Tibial artery (tissue), 4 donors: ENCODE measurements around the gene SLTM.

ENCODE experiments used
- DNase-seq, 2 donors: peaks; one replicate each; pipeline ENCODE4 v3.0.0-alpha.2; 2019
- H3K27ac ChIP-seq, 2 donors: fragments of 200-600 bp; sonication (generic) in 1 of 2; 1 replicate in 1 of 2; 2 replicates in 1 of 2; pipeline ENCODE4 v1.5.1; 2018 to 2019; ENCODE audit warnings: mild to moderate bottlenecking in 1 of 2
- H3K27me3 ChIP-seq, 2 donors: fragments of 200-600 bp; sonication (generic) in 1 of 2; one replicate each; pipeline versions ENCODE4 v1.5.1 to v1.6.0; 2016 to 2019
- H3K36me3 ChIP-seq, 3 donors: fragments of 200-600 bp; sonication (generic) in 2 of 3; one replicate each; pipeline ENCODE4 v1.5.1; 2016 to 2019; ENCODE audit warnings: mild to moderate bottlenecking in 2 of 3
- H3K4me1 ChIP-seq, 4 donors: fragments of 200-600 bp; sonication (generic) in 2 of 4; 1 replicate in 3 of 4; 2 replicates in 1 of 4; pipeline ENCODE4 v1.5.1; 2016 to 2019
- H3K4me3 ChIP-seq, 2 donors: fragments of 200-600 bp; sonication (generic) in 1 of 2; 1 replicate in 1 of 2; 2 replicates in 1 of 2; pipeline ENCODE4 v1.5.1; 2018 to 2019; ENCODE audit warnings: mild to moderate bottlenecking in 2 of 2
- H3K9me3 ChIP-seq, 3 donors: fragments of 200-600 bp; sonication (generic) in 1 of 3; one replicate each; pipeline ENCODE4 v1.5.1; 2016 to 2019
- CTCF ChIP-seq, 2 experiments: fragments of 200-600 bp in 1 of 2; fragments of 450-650 bp in 1 of 2; IDR thresholded peaks; one replicate each; pipeline ENCODE4 v1.5.1; 2017 to 2019; ENCODE audit warnings: antibody characterized with exemption in 2 of 2, mild to moderate bottlenecking in 1 of 2, moderate library complexity in 1 of 2
- intact Hi-C: fragments of 100-400 bp; cut with DNase I; formaldehyde crosslinking; loops from one replicate; pipeline ENCODE4 v1.15.0; 2023; ENCODE audit warnings: low total_unique reads

The SLTM gene

DNA sequence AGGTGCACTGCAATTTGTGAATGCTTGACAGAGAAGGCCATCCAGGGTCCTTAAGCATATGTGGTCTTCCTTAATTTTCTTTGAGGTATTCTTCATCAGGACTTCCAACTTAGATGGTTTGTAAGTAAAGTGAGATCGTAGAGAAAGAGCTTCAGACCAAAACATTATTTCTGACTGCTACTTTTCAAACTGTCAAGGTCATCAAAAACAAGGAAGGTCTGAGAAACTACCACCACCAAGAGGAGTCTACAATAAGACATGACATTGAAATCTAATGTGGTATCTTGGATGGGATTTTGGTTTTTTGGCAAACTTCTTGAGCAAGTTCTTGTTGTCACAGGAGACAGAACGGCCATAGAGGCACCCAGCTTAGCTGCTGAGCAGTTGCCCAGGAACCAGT lies 34.0 kb upstream of the SLTM start:
- Histone ChIP-seq H3K4me1 (no peaks in the 10 kb centered on the region), H3K36me3 (no peaks in the 10 kb centered on the region), H3K9me3 (no peaks in the 10 kb centered on the region), H3K4me3 (no peak overlapping the region), H3K27ac (no peak overlapping the region), H3K27me3 (peaks cover 0 to 4% of the 10 kb centered on the region in 2 donors)
- TF ChIP-seq CTCF (IDR thresholded peaks at IDR 0.05): no peak
- intact Hi-C loops: no loop called here
- no peak for DNase-seq

- Histone ChIP-seq H3K4me1 (no peaks in the 10 kb centered on the region), H3K4me3 (no peak overlapping the region), H3K9me3 (no peaks in the 10 kb centered on the region), H3K27ac (no peak overlapping the region), H3K27me3 (peaks cover 0 to 4% of the 10 kb centered on the region in 2 donors), H3K36me3 (no peaks in the 10 kb centered on the region)
- intact Hi-C loops: no loop called here
- TF ChIP-seq CTCF (IDR thresholded peaks at IDR 0.05): no peak
- DNase-seq: no peak
Measured at GRCh38 chr15:58966698-58967097, 33.2 kb upstream of the SLTM start.

- H3K4me1 ChIP-seq: no peaks in the 10 kb centered on the region
- H3K27ac ChIP-seq: no peak overlapping the region
- no peaks in the 10 kb centered on the region for H3K9me3 ChIP-seq
- no peaks in the 10 kb centered on the region for H3K36me3 ChIP-seq
- intact Hi-C loops: no loop called here
- no peak for TF ChIP-seq CTCF (IDR thresholded peaks at IDR 0.05)
- no peaks in the 10 kb centered on the region for H3K27me3 ChIP-seq
- H3K4me3 ChIP-seq: no peak overlapping the region
- DNase-seq: no peak
Measured at GRCh38 chr15:58962662-58963565, 29.4 kb upstream of the SLTM start.

DNA sequence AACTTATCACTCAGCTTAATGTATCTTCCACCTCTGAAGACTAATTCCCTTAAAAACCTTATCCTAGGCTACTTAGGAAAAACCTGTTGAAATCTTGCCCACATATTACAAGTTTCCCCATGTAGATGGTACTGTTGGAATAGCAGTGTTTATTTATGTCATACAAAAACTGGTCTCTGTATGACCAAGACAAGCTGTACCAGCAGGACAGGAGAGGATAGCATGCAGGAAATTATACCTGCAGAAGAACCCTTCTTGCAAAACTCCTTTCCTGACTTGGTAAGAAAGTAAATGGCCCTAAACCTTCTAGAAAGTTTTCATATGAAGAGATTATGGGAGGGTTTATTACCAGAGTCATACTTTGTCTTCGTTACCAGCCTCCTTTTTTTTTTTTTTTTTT lies 28.7 kb upstream of the SLTM start:
- intact Hi-C loops: no loop called here
- Histone ChIP-seq H3K4me3 (no peak overlapping the region), H3K9me3 (no peaks in the 10 kb centered on the region), H3K4me1 (no peaks in the 10 kb centered on the region), H3K27me3 (no peaks in the 10 kb centered on the region), H3K27ac (no peak overlapping the region), H3K36me3 (no peaks in the 10 kb centered on the region)
- no peak for TF ChIP-seq CTCF (IDR thresholded peaks at IDR 0.05)
- DNase-seq: no peak

DNA sequence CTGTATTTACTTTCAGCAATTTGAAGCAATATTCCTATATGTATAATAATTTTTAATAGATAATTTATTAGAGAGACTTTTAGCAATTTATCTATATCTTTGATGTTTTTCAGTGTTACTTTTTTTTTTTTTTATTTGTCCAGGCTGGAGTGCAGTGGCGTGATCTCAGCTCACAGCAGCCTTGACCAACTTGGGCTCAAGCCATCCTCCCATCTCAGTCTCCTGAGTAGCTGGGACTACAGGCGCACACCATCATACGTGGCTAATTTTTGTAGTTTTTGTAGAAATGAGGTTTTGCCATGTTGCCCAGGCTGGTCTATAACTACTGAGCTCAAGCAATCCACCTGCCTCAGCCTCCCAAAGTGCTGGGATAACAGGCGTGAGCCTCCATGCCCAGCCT lies 25.3 kb upstream of the SLTM start:
- no peaks in the 10 kb centered on the region for H3K9me3 ChIP-seq
- no peak for TF ChIP-seq CTCF (IDR thresholded peaks at IDR 0.05)
- no peaks in the 10 kb centered on the region for H3K4me1 ChIP-seq

More for the DNA sequence above, 25.3 kb upstream of the SLTM start:
- intact Hi-C loops: no loop called here
- Histone ChIP-seq H3K36me3 (no peaks in the 10 kb centered on the region), H3K27me3 (no peaks in the 10 kb centered on the region), H3K27ac (no peak overlapping the region), H3K4me3 (no peak overlapping the region)
- no peak for DNase-seq
